ENCODE data around the gene BACH2.
"Not testable (repeated sequence)": the region's sequence is repeated elsewhere in the genome, so short reads cannot be mapped to it uniquely, and the experiment has no call there.

BACH2 gene

GRCh38 chr6:90135667-90136066 lies 161.0 kb downstream of the BACH2 start:
- in situ Hi-C loops (cut with MboI; ENCODE audit: low sequenced_read_pairs), result no loop called here

GRCh38 chr6:90133664-90134063 lies 163.0 kb downstream of the BACH2 start:
- in situ Hi-C loops (cut with MboI; ENCODE audit: low sequenced_read_pairs), result not testable (repeated sequence)

- in situ Hi-C loops (cut with MboI; ENCODE audit: low sequenced_read_pairs), result no loop called here
Observed at GRCh38 chr6:90131614-90132423, 164.8 kb downstream of the BACH2 start.

GRCh38 chr6:90131125-90131524 lies 165.5 kb downstream of the BACH2 start:
- in situ Hi-C loops (cut with MboI; ENCODE audit: low sequenced_read_pairs), result no loop called here

GRCh38 chr6:90128687-90129086 lies 168.0 kb downstream of the BACH2 start:
- in situ Hi-C loops (cut with MboI; ENCODE audit: low sequenced_read_pairs), result not testable (repeated sequence)

GRCh38 chr6:90127595-90127994 lies 169.0 kb downstream of the BACH2 start:
- in situ Hi-C loops (cut with MboI; ENCODE audit: low sequenced_read_pairs), result no loop called here

- in situ Hi-C loops (cut with MboI; ENCODE audit: low sequenced_read_pairs), result no loop called here
Observed at GRCh38 chr6:90126839-90127238, 169.8 kb downstream of the BACH2 start.

GRCh38 chr6:90126181-90126580 lies 170.5 kb downstream of the BACH2 start:
- in situ Hi-C loops (cut with MboI; ENCODE audit: low sequenced_read_pairs), result no loop called here

- in situ Hi-C loops (cut with MboI; ENCODE audit: low sequenced_read_pairs), result no loop called here
Observed at GRCh38 chr6:90124874-90125510, 171.7 kb downstream of the BACH2 start.

- in situ Hi-C loops (cut with MboI; ENCODE audit: low sequenced_read_pairs), result no loop called here
Observed at GRCh38 chr6:90123831-90124230, 172.8 kb downstream of the BACH2 start.

GRCh38 chr6:90121982-90122381 lies 174.7 kb downstream of the BACH2 start:
- in situ Hi-C loops (cut with MboI; ENCODE audit: low sequenced_read_pairs), result no loop called here

GRCh38 chr6:90120327-90120726 lies 176.3 kb downstream of the BACH2 start:
- in situ Hi-C loops (cut with MboI; ENCODE audit: low sequenced_read_pairs), result no loop called here

- in situ Hi-C loops (cut with MboI; ENCODE audit: low sequenced_read_pairs), result no loop called here
Observed at GRCh38 chr6:90119618-90120017, 177.0 kb downstream of the BACH2 start.

GRCh38 chr6:90118581-90118980 lies 178.1 kb downstream of the BACH2 start:
- in situ Hi-C loops (cut with MboI; ENCODE audit: low sequenced_read_pairs), result no loop called here

GRCh38 chr6:90118069-90118468 lies 178.6 kb downstream of the BACH2 start:
- in situ Hi-C loops (cut with MboI; ENCODE audit: low sequenced_read_pairs), result no loop called here

- in situ Hi-C loops (cut with MboI; ENCODE audit: low sequenced_read_pairs), result not testable (repeated sequence)
Observed at GRCh38 chr6:90116126-90116525, 180.5 kb downstream of the BACH2 start.

- in situ Hi-C loops (cut with MboI; ENCODE audit: low sequenced_read_pairs), result no loop called here
Observed at GRCh38 chr6:90113389-90113788, 183.3 kb downstream of the BACH2 start.

GRCh38 chr6:90111387-90111786 lies 185.3 kb downstream of the BACH2 start:
- in situ Hi-C loops (cut with MboI; ENCODE audit: low sequenced_read_pairs), result no loop called here

- in situ Hi-C loops (cut with MboI; ENCODE audit: low sequenced_read_pairs), result no loop called here
Observed at GRCh38 chr6:90110971-90111370, 185.7 kb downstream of the BACH2 start.

- in situ Hi-C loops (cut with MboI; ENCODE audit: low sequenced_read_pairs), result no loop called here
Observed at GRCh38 chr6:90109141-90109540, 187.5 kb downstream of the BACH2 start.

- in situ Hi-C loops (cut with MboI; ENCODE audit: low sequenced_read_pairs), result no loop called here
Observed at GRCh38 chr6:90107771-90108282, 188.8 kb downstream of the BACH2 start.

- in situ Hi-C loops (cut with MboI; ENCODE audit: low sequenced_read_pairs), result no loop called here
Observed at GRCh38 chr6:90107371-90107770, 189.3 kb downstream of the BACH2 start.
